ENCODE results near the gene FBLN2.

The FBLN2 gene

DNA sequence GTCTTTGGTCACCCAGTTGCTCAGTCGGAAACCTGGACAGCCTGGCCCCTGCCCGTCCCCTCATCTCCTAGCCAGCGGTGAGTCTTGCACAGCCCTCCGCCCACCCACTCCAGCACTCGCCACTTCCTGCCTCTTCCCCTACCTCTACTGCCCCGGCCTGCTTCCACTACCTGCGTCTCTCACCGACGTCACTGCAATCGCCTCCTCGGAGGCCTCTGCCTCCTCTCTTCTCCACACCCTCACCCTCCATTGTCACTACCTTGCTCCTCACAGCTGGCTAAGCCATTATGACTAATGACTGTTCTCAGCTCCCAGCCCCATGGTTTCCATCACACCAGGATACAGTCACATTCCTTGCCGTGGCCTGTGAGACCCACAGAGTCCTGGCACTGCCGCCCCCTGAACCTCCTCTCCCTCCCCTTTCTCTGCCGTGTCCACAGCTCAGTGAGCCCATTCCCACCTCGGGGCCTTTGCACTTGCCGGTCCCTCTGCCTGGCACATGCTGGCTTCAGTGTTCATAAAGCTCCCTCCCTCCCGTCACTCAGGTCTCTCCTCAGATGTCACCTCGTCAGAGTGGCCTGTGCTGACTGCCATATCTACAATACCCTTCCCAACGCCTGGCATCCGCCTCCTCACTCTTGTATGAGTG is 104.8 kb downstream of the FBLN2 start:
- DNase-seq (ENCODE audit: low spot score): no peak
- TF ChIP-seq, protein P1, sequence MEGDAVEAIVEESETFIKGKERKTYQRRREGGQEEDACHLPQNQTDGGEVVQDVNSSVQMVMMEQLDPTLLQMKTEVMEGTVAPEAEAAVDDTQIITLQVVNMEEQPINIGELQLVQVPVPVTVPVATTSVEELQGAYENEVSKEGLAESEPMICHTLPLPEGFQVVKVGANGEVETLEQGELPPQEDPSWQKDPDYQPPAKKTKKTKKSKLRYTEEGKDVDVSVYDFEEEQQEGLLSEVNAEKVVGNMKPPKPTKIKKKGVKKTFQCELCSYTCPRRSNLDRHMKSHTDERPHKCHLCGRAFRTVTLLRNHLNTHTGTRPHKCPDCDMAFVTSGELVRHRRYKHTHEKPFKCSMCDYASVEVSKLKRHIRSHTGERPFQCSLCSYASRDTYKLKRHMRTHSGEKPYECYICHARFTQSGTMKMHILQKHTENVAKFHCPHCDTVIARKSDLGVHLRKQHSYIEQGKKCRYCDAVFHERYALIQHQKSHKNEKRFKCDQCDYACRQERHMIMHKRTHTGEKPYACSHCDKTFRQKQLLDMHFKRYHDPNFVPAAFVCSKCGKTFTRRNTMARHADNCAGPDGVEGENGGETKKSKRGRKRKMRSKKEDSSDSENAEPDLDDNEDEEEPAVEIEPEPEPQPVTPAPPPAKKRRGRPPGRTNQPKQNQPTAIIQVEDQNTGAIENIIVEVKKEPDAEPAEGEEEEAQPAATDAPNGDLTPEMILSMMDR (conservative IDR thresholded peaks at IDR 0.05; ENCODE audit: low read depth): no peak
- ChIA-PET POLR2A (ENCODE audit: low non-redundant PET) (no interaction called here), CTCF (interaction anchor here (0.7 to 1.2 kb wide), 2 partner anchors 157 to 227 kb away, joined by 3 to 6 read pairs; partner anchors contain the start of gene WNT7A)
- no peak overlapping the region; the same call in 1 of the 2 replicates for H3K27ac ChIP-seq

DNA sequence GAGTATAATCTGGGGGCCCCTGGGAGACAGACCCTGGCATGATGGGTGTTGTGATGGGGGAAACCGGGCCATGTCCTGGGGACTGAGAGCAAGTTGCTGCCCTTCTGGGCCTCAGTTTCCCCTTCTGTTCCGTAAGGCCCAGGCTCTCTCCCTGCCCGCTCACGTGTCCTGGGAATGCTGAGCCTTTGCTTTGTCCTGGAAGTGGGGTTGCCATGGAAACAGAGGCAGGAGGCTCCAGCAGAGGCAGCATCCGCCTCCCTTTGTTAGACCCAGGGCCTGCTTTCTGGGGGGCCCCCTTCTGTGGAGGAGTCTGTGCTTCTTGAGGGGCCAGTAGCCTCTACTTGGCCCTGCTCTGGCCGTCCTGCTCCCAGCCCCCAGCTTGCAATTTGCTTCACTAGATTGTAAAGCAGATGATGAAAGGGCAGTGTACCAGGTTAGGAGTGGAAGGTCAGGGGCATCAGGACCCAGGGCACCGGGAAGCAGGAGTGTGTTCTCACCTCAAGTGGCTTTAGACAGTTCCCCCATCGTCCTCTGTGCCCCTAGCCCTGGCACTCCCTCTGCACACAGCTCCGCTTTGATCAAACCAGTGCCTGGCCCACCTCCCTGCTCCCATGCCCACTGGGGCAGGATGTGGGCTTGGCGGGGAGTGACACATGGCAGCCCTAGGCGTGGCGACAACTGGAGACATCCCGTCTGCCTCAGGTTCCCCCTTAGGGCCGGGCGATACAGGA is 105.6 kb downstream of the FBLN2 start:
- DNase-seq (ENCODE audit: low spot score): no peak
- POLR2A ChIA-PET (ENCODE audit: low non-redundant PET): no interaction called here
- TF ChIP-seq, protein P1 (conservative IDR thresholded peaks at IDR 0.05; ENCODE audit: low read depth): no peak
- CTCF ChIA-PET: interaction anchor here (1.0 to 4.7 kb wide), 4 partner anchors 38 to 236 kb away, joined by 3 to 71 read pairs (median 6); partner anchors contain the start of gene WNT7A
- H3K27ac ChIP-seq: no peak overlapping the region

DNA sequence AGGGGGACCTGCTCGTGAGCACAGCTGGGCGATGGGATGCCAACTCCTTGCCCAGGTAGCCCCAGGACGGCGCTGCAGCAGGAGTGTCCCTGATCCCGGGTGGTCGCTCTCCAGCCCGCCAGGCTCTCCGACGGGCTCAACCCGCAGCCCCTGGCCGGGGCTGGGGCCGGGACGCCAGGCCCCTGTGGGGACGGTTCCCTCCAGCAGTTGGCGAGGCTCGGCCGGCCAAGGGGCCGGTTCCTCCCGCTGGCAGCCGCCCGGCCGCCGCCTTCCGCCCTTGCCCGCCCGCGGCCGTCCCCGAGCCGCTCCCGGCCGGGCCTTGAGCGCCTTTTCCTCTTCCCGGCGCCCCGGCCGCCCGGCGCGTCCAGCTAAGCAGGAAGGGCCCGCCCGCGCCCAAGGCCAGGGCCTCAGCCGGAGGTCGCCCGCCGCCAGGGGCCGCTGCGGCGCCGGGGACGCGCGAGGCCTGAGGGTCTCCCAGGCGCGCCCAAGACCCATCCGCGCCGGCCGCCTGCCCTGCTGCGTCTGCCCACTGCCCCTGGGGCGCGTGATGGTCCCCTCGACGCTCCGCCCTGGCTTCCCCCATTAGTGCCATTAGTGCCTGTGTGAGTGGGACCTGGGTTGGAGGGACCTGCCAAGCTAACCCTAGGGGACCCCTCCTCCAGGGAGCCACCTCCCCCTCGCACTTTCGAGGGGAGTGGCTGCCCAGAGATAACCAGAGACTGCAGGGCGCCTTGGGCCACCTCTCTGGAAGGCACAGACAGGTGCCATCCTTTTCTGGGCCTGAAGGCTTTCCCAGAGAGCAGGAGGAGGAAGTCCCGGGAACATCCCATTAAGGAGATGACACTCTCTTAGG is 106.4 kb downstream of the FBLN2 start:
- DNase-seq (ENCODE audit: low spot score): peak; percentile 52
- ChIA-PET POLR2A (ENCODE audit: low non-redundant PET) (no interaction called here), CTCF (interaction anchor here (0.5 to 4.7 kb wide), 4 partner anchors 37 to 235 kb away, joined by 3 to 71 read pairs (median 5); partner anchors contain the start of gene WNT7A)
- TF ChIP-seq, protein P1 (conservative IDR thresholded peaks at IDR 0.05; ENCODE audit: low read depth): peak; percentile 72
- no peak overlapping the region for H3K27ac ChIP-seq

DNA sequence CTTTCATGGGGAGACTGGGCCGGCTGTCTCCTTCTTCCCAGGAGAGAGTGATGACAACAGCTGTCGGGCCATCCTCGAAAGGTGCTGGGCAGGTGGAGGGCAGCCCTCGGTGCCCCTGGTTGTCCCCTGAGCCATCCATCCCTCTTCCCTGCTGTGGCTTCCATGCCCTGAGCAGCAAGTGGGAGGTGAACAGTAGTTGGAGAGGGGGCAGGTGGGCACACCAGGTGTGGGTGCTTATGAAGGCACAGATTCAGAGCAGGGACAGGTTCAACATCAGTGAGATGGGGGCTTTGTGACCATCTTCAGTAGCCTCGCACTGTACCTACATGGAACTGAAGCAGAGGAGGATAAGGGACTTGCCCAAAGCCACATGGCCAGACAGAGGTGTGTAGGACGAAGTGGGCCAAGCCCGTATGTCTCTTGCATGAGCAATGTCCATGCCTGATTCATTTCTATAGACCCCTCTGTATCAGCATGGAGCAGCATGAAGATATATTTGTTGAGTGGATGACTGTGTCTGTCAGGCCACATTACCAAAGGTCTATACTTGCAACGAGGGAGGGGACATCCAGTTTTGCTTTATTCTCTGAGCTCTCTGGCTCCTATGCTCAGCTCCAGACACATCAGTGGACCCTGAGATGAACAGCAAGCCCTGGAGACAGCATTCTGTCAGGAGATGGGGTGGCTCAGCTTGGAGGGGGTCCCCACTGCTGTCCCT is 107.8 kb downstream of the FBLN2 start:
- CTCF ChIA-PET: interaction anchor here (0.6 to 4.7 kb wide), 6 partner anchors 13 to 231 kb away, joined by 3 to 71 read pairs (median 4); partner anchors contain the start of gene WNT7A
- POLR2A ChIA-PET (ENCODE audit: low non-redundant PET): no interaction called here

DNA sequence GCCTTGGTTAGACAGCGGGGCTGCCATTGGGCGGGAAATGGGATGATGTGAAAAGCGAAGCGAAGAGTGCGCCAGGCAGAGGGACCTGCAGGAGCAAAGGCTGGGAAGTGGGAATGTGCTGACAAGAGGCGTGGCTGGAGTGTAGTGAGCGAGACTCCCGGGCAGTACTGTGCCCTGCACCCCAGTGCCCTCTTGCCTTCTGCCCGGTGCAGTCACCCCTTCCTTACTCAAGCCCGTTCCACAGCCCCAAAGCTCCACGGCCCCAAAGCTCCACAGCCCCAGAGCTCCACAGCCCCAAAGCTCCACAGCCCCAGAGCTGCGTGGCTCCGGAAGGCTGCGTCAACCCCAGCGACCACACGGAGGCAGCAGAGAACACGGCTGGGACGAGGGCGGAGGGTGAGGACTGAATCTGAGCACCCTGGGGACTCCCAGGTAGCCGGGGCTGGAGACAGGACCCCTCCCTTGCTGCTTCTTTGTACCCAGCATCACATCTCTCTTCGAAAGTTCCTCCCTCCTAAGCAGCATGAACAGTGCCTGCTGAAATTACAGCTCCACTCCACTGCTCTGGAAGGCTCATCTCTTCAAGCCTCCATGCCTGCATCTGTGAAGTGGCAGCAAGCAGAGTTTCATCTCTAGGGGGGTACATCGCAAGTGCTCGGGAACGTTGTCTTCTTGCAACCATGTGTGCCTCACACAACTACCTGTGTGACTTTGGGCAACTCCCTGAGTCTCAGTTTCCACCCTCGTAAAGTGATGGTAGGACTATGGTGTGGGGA is 108.9 kb downstream of the FBLN2 start:
- ChIA-PET POLR2A (ENCODE audit: low non-redundant PET) (no interaction called here), CTCF (interaction anchor here (0.6 to 4.7 kb wide), 10 partner anchors 12 to 229 kb away, joined by 3 to 71 read pairs (median 4); partner anchors contain the start of gene WNT7A)
- no peak overlapping the region for H3K27ac ChIP-seq
- DNase-seq (ENCODE audit: low spot score): peak; percentile 75
- TF ChIP-seq, protein P1 (conservative IDR thresholded peaks at IDR 0.05; ENCODE audit: low read depth): peak; percentile 93

More for the DNA sequence above, 107.8 kb downstream of the FBLN2 start:
- no peak for DNase-seq (ENCODE audit: low spot score)
- TF ChIP-seq, protein P1 (conservative IDR thresholded peaks at IDR 0.05; ENCODE audit: low read depth): no peak
- no peak overlapping the region for H3K27ac ChIP-seq

All from RWPE1 (cell line).